K562 (cell line): ENCODE data around the gene GCHFR. TPM values are rescaled to one million over a fixed set of nuclear protein-coding genes. Genes with fewer than 3 reads are reported as not detected.

Experiments
- ATAC-seq: fragments of 200-7000 bp; cut with Tn5 transposase; 3 replicates; pipeline ENCODE4 v1.9.1; 2020; ENCODE audit warnings: moderate library complexity
- BruUV-seq: library from RNA; stranded (reverse); fragments of 400-500 nt; replicated peaks from 2 replicates; lab custom pipeline; 2021; lab: Mats Ljungman, UMichigan
- CTCF ChIA-PET: fragments of 300-600 bp; formaldehyde crosslinking; extraction: SDS; loops from one replicate; lab custom pipeline; 2021; ENCODE audit warnings: low intra/inter-chr PET ratio; lab: Yijun Ruan, JAX
- POLR2A ChIA-PET: fragments of 300-600, 350-650 bp; sonication (Branson Sonifier 250); formaldehyde crosslinking; extraction: SDS; loops from one replicate; lab custom pipeline; 2021; ENCODE audit warnings: antibody characterized with exemption, inconsistent platforms; lab: Yijun Ruan, JAX
- DNase-seq, 4 experiments: peaks; one replicate each; pipeline versions ENCODE4 v3.0.0 to v3.0.0-alpha.2; 2011 to 2018; ENCODE audit warnings: low spot score in 3 of 4, mixed read lengths in 3 of 4; ENCODE audit errors: extremely low read depth in 1 of 4
- FAIRE-seq: peaks from 2 replicates; lab custom pipeline; 2011; peaks lifted over from hg19 to GRCh38; lab: Jason Lieb, UNC
- H2AFZ ChIP-seq: 2 replicates; pipeline ENCODE4 v1.6.0; 2011; ENCODE audit warnings: low read depth, low read length, control low read depth, inconsistent platforms
- H3K27ac ChIP-seq: fragments of 200-600 bp; 3 replicates; pipeline ENCODE4 v1.8.0; 2011; ENCODE audit warnings: low read depth, mild to moderate bottlenecking, control low read depth, inconsistent platforms, low read length, moderate library complexity, mixed read lengths; ENCODE audit errors: extremely low read depth
- H3K27me3 ChIP-seq, 2 experiments: fragments of 300-600 bp in 1 of 2; 2 replicates in 1 of 2; 3 replicates in 1 of 2; pipeline versions ENCODE4 v1.6.0 to v1.8.0; 2011; ENCODE audit warnings: inconsistent platforms in 2 of 2, low read length in 2 of 2, mild to moderate bottlenecking in 1 of 2, mixed read lengths in 1 of 2, moderate library complexity in 1 of 2; ENCODE audit not compliant: control insufficient read depth in 2 of 2, insufficient read depth in 2 of 2
- H3K36me3 ChIP-seq: fragments of 300-600 bp; 3 replicates; pipeline ENCODE4 v1.8.0; 2011; ENCODE audit warnings: mild to moderate bottlenecking, low read length, inconsistent platforms; ENCODE audit not compliant: control insufficient read depth, insufficient read depth
- H3K4me1 ChIP-seq, 2 experiments: fragments of 200-600 bp in 1 of 2; replicated peaks in 1 of 2; 2 replicates in 1 of 2; 3 replicates in 1 of 2; pipeline versions ENCODE4 v1.5.1 to v1.8.0; 2011; ENCODE audit warnings: inconsistent platforms in 2 of 2, low read length in 2 of 2, mild to moderate bottlenecking in 1 of 2, mixed read lengths in 1 of 2, moderate library complexity in 1 of 2; ENCODE audit not compliant: control insufficient read depth in 2 of 2, insufficient read depth in 2 of 2
- H3K4me2 ChIP-seq: 2 replicates; pipeline ENCODE4 v1.6.1; 2011; ENCODE audit warnings: low read length, control low read depth, inconsistent platforms, mixed read lengths; ENCODE audit not compliant: insufficient read depth
- H3K4me3 ChIP-seq: fragments of 200-600 bp; sonication (generic), shearing (Covaris generic); 2 replicates; pipeline ENCODE4 v1.5.1; 2016; ENCODE audit warnings: control low read depth, inconsistent platforms
- H3K79me2 ChIP-seq: fragments of 200-600 bp; 3 replicates; pipeline ENCODE4 v1.8.0; 2011; ENCODE audit warnings: low read length, inconsistent platforms; ENCODE audit not compliant: control insufficient read depth, insufficient read depth
- H3K9ac ChIP-seq, 2 experiments: 2 replicates each; pipeline versions ENCODE4 v1.6.0 to v1.6.1; 2011; ENCODE audit warnings: low read depth in 2 of 2, low read length in 2 of 2, control low read depth in 1 of 2, inconsistent platforms in 1 of 2, mild to moderate bottlenecking in 1 of 2, mixed read lengths in 1 of 2; ENCODE audit not compliant: insufficient read depth in 1 of 2
- H3K9me1 ChIP-seq: one replicate; pipeline ENCODE4 v1.6.0; 2011; ENCODE audit warnings: inconsistent platforms, mild to moderate bottlenecking, low read length, moderate library complexity; ENCODE audit not compliant: control insufficient read depth, insufficient read depth
- H3K9me3 ChIP-seq: replicated peaks from 2 replicates; pipeline ENCODE4 v1.5.1; 2011; ENCODE audit warnings: low read depth, low read length, inconsistent platforms; ENCODE audit not compliant: control insufficient read depth, insufficient read depth
- H4K20me1 ChIP-seq: replicated peaks from 2 replicates; pipeline ENCODE4 v1.6.1; 2011; ENCODE audit warnings: low read length, inconsistent platforms, mixed read lengths; ENCODE audit not compliant: control insufficient read depth, insufficient read depth
- TEAD2 ChIP-seq: fragments of 450-650 bp; IDR thresholded peaks from 2 replicates; pipeline ENCODE4 v1.6.1; 2016; ENCODE audit warnings: missing genetic modification characterization, control low read depth, missing compliant biosample characterization
- WGBS: fragments of 100-300 bp; shearing (Covaris generic); methylation state at CpG from one replicate; pipeline ENCODE4 v1.1.6; 2016; ENCODE audit warnings: low coverage, mixed read lengths; ENCODE audit not compliant: insufficient coverage; ENCODE audit errors: missing lambda C conversion rate; 5-methylcytosine and 5-hydroxymethylcytosine counted together
- in situ Hi-C: fragments of 300-500 bp; cut with MboI; formaldehyde crosslinking; loops from 4 replicates; pipeline ENCODE4 v1.15.0; 2018; ENCODE audit warnings: inconsistent platforms, mixed read lengths
- intact Hi-C: fragments of 100-400 bp; cut with micrococcal nuclease; formaldehyde crosslinking; loops from 2 replicates; pipeline ENCODE4 v1.14.2; 2022
- polyA plus RNA-seq, 8 experiments: library from polyadenylated mRNA; depleted of rRNA in 4 of 8; stranded (reverse) in 5 of 8; unstranded in 3 of 8; fragments of >200 nt; fragmentation: Nextera tagmentation in 2 of 8; fragmentation: Illumina TruSeq in 1 of 8; extraction: Ambion mirVana in 2 of 8; extraction: Trizol in 1 of 8; gene quantifications; 2 replicates each; pipeline versions ENCODE4 v1.2.1 to v1.2.3, GENCODE V29; 2011 to 2014; ENCODE audit warnings: inconsistent platforms in 1 of 8, missing spikeins in 1 of 8
- total RNA-seq, 7 experiments: library from RNA; depleted of rRNA in 6 of 7; stranded (reverse); fragments of >200 nt in 6 of 7; fragmentation: Illumina TruSeq in 2 of 7; extraction: Trizol in 2 of 7; gene quantifications; 2 replicates each; pipeline versions ENCODE4 v1.2.1 to v1.2.3, GENCODE V29; 2011 to 2021; ENCODE audit warnings: low replicate concordance in 1 of 7
- TF ChIP-seq, protein P1 (sequence below), 3 experiments: fragments of 200-800 bp in 1 of 3; fragments of 250-450 bp in 1 of 3; fragments of 450-650 bp in 1 of 3; sonication (Bioruptor Pico) in 1 of 3; sonication (Bioruptor generic) in 1 of 3; formaldehyde crosslinking in 1 of 3; IDR thresholded peaks; 2 replicates each; pipeline versions ENCODE4 v1.6.1 to v1.8.0; 2016 to 2022; ENCODE audit warnings: mild to moderate bottlenecking in 2 of 3, missing genetic modification characterization in 2 of 3, missing compliant biosample characterization in 1 of 3, moderate library complexity in 1 of 3
- TF ChIP-seq, protein P2 (sequence below), 2 experiments: fragments of 450-650 bp; formaldehyde crosslinking in 1 of 2; IDR thresholded peaks; 2 replicates each; pipeline versions ENCODE4 v1.4.0 to v1.6.1; 2014 to 2020; ENCODE audit warnings: mild to moderate bottlenecking in 2 of 2, borderline replicate concordance in 1 of 2, low read depth in 1 of 2
- TF ChIP-seq, protein P3 (sequence below): fragments of 450-650 bp; conservative IDR thresholded peaks from 2 replicates; pipeline ENCODE4 v1.6.1; 2016; ENCODE audit warnings: missing genetic modification characterization, low read depth, mild to moderate bottlenecking, control low read depth, missing compliant biosample characterization

Gene GCHFR
- total and polyA plus RNA-seq, 9 of the 15 experiments (the other 6 are each of a cell fraction or from before 2014, with no cell fraction given): 8.7 to 83.5 (median 20.8) TPM

DNA sequence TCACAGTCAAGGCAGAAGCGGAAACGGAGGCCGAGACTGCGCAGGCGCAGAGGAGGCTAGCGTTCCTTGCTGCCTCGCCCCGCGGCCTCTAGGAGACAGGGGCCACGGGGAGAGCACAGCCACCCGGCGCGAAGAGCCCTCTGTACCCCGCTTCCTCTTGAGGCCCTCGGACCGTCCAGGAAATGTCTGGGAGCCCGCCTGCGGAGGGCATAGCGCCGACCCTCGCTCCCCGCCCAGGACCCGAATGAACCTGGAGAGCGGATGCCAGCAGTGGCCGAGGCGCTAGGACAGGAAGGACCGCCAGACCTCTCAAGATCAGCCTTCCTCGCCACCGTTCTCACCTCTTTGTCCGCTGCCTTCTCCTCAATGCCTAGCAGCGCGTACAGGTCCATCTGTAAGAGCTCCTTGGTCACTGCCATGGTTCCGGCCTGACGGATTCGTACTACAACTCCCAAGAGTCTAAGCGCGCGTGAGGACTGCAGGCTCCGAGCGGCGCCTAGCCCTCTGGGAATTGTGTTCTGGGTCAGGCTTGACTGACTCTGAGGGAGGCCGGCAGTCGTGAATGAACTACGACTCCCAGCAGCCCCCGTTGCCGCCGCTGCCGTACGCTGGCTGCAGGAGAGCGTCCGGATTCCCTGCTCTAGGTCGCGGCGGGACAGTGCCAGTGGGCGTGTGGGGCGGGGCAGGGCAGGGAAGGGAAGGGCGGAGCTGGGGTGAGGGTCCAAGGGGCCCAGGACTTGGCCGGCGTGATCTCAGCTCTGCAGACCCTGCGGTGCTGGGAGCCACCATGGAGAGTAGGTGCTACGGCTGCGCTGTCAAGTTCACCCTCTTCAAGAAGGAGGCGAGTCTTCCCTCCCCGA lies 43.4 kb downstream of the GCHFR start, which contains the start of the genes DNAJC17 and ZFYVE19:
Gene DNAJC17, minus strand, starts transcription at position 446 of the 860 bp plus-strand sequence. Its CDS starts 27 bp downstream, at position 419.
Gene ZFYVE19, plus strand, starts transcription at position 62 of the 860 bp plus-strand sequence. Its CDS starts 501 bp downstream, at position 563.
- POLR2A ChIA-PET: interaction anchor here (0.7 to 1.8 kb wide), 5 partner anchors 9 to 339 kb away, joined by 3 to 12 read pairs (median 3); no protein-coding TSS in a partner anchor
- TF ChIP-seq, protein P1, sequence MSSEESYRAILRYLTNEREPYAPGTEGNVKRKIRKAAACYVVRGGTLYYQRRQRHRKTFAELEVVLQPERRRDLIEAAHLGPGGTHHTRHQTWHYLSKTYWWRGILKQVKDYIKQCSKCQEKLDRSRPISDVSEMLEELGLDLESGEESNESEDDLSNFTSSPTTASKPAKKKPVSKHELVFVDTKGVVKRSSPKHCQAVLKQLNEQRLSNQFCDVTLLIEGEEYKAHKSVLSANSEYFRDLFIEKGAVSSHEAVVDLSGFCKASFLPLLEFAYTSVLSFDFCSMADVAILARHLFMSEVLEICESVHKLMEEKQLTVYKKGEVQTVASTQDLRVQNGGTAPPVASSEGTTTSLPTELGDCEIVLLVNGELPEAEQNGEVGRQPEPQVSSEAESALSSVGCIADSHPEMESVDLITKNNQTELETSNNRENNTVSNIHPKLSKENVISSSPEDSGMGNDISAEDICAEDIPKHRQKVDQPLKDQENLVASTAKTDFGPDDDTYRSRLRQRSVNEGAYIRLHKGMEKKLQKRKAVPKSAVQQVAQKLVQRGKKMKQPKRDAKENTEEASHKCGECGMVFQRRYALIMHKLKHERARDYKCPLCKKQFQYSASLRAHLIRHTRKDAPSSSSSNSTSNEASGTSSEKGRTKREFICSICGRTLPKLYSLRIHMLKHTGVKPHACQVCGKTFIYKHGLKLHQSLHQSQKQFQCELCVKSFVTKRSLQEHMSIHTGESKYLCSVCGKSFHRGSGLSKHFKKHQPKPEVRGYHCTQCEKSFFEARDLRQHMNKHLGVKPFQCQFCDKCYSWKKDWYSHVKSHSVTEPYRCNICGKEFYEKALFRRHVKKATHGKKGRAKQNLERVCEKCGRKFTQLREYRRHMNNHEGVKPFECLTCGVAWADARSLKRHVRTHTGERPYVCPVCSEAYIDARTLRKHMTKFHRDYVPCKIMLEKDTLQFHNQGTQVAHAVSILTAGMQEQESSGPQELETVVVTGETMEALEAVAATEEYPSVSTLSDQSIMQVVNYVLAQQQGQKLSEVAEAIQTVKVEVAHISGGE (CRISPR knock-in tag; IDR thresholded peaks at IDR 0.05): peak in 1 of 3 experiments; percentile 78; a peak in 2 of 6 replicates
- TF ChIP-seq, protein P2, sequence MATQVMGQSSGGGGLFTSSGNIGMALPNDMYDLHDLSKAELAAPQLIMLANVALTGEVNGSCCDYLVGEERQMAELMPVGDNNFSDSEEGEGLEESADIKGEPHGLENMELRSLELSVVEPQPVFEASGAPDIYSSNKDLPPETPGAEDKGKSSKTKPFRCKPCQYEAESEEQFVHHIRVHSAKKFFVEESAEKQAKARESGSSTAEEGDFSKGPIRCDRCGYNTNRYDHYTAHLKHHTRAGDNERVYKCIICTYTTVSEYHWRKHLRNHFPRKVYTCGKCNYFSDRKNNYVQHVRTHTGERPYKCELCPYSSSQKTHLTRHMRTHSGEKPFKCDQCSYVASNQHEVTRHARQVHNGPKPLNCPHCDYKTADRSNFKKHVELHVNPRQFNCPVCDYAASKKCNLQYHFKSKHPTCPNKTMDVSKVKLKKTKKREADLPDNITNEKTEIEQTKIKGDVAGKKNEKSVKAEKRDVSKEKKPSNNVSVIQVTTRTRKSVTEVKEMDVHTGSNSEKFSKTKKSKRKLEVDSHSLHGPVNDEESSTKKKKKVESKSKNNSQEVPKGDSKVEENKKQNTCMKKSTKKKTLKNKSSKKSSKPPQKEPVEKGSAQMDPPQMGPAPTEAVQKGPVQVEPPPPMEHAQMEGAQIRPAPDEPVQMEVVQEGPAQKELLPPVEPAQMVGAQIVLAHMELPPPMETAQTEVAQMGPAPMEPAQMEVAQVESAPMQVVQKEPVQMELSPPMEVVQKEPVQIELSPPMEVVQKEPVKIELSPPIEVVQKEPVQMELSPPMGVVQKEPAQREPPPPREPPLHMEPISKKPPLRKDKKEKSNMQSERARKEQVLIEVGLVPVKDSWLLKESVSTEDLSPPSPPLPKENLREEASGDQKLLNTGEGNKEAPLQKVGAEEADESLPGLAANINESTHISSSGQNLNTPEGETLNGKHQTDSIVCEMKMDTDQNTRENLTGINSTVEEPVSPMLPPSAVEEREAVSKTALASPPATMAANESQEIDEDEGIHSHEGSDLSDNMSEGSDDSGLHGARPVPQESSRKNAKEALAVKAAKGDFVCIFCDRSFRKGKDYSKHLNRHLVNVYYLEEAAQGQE (IDR thresholded peaks at IDR 0.05; ENCODE audit: borderline replicate concordance): no peak; the same call in 1 of the 2 replicates
- TF ChIP-seq, protein P2 (CRISPR knock-in tag; IDR thresholded peaks at IDR 0.05; ENCODE audit: low read depth): peak; percentile 40; the same call in 1 of the 2 replicates
- TF ChIP-seq, protein P3, sequence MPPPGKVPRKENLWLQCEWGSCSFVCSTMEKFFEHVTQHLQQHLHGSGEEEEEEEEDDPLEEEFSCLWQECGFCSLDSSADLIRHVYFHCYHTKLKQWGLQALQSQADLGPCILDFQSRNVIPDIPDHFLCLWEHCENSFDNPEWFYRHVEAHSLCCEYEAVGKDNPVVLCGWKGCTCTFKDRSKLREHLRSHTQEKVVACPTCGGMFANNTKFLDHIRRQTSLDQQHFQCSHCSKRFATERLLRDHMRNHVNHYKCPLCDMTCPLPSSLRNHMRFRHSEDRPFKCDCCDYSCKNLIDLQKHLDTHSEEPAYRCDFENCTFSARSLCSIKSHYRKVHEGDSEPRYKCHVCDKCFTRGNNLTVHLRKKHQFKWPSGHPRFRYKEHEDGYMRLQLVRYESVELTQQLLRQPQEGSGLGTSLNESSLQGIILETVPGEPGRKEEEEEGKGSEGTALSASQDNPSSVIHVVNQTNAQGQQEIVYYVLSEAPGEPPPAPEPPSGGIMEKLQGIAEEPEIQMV (tag): peak; percentile 78; the same call in 1 of the 2 replicates
- no peak for TF ChIP-seq TEAD2 (tag)

More for the DNA sequence above, 43.4 kb downstream of the GCHFR start, which contains the start of the genes DNAJC17 and ZFYVE19:
- Histone ChIP-seq H4K20me1 (no peaks in the 10 kb centered on the region), H3K4me2 (peak within 1 kb of the TSS; percentile 98), H3K9ac (peak within 1 kb of the TSS; percentile 96 to 98), H3K4me1 (peaks cover 13 to 15% of the 10 kb centered on the region in 2 experiments; a peak in 4 of 5 replicates), H3K36me3 (peaks cover 29% of the 10 kb centered on the region), H3K79me2 (peaks cover 19% of the 10 kb centered on the region), H3K27me3 (no peaks in the 10 kb centered on the region), H2AFZ (peak within 1 kb of the TSS; percentile 100), H3K9me3 (no peaks in the 10 kb centered on the region; the same call in 1 of the 2 replicates), H3K27ac (peak within 1 kb of the TSS; percentile 95), H3K4me3 (peak within 1 kb of the TSS; percentile 81), H3K9me1 (peaks cover 3% of the 10 kb centered on the region)
- BruUV-seq: no TSS peak
- peak; percentile 99 for FAIRE-seq
- in situ Hi-C loops: no loop called here
- under 1% methylated on average over 55 of the region's 64 CpGs for WGBS
- peak; percentile 86 to 98 (median 90) for DNase-seq
- CTCF ChIA-PET: no interaction called here
- intact Hi-C loops: no loop called here
- peak; percentile 99 for ATAC-seq
